HG02588 (cell line): ENCODE data around the gene ADCY3.

ENCODE experiments used
- ATAC-seq: cut with Tn5 transposase; IDR thresholded peaks from one replicate; pipeline ENCODE4 v1.9.1; 2021; ENCODE audit warnings: mild to moderate bottlenecking, moderate library complexity; ENCODE audit not compliant: unreplicated experiment

The ADCY3 gene

DNA sequence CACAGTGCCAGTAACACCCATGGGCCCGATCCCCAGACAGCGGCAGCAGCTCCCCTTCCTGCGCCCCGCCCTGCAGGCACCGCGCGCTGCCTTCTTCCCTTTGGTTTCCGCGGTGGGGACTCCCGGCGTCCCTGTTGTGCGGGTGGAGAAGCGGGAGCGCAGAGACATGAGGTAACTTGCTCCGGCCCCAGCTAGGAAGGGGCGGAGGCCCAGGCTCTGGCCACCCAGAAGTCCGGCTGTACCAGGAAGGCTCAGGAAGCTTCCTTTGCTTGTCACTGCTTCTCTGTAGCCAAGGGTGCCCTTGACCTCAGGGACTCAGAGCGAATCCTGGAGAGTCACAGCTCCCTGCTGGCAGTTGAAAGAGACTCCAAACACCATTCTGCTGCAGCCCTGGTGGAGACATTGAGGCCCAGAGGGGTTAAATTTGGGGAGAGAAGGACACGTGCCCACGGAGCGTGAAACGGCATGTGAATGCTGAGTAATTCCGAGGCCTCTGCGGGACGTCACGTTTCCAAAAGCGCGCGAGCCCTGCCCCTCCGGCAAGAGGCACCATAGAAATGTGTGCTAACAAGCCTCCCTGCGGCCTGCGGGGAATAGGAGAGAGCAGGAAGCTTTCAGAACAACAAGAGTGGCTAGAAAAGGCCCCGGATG lies 6.7 kb upstream of the ADCY3 start:
- ATAC-seq, result no peak

DNA sequence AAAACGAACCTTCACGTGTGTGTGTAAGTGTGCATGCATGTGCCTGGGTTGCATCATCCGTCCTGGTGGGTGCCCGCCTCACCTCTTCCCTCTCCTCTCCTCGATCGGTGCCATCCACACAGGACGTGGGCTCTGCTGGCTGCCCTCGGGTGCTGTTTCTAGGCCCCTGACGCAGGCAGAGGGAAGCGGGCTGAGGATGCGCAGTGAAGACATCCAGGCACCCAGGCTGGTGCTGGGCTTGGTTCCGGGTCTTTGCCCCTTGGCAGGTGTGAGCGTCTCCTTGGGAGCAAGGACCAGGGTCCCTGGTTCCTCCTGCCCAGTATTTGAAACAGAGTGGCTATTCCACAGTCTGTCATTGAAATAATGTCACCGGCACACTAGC lies 6.2 kb upstream of the ADCY3 start:
- ATAC-seq, result no peak

DNA sequence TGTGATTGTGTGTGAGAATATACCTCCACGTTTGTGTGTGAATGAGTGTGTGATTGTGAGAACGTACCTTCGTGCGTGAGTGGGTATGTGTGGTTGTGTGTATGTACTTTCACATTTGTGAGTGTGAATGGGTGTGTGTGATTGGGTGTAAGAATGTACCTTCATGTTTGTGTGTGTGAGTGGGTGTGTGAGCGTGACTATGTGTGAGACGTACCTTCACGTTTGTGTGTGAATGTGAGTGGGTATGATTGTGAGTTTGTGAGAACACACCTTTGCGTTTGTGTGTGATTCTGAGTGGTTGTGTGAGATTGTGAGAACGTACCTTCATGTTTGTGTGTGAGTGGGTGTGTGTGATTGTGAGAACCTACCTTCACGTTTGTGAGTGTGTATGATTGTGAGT lies 5.8 kb upstream of the ADCY3 start:
- ATAC-seq, result no peak

DNA sequence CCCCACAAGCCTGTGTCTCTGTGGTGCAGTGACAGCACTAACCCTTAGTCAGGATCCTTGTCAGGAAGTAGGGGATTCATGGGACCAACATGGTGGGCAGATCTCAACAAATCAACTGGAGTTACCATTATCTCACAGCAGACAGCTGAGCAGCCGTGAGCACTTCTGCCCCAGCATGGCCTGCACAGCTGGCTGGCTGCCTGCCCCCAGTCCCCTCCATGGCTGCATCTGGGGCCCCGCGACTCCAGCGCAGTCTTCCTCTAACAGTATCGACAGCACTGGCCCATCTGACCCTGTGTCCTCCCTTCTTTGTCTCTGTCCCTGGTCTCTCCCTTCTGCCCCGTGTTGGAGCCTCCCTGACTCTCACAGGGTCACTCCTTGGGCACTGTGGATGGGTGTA lies 4.7 kb upstream of the ADCY3 start:
- ATAC-seq, result no peak

DNA sequence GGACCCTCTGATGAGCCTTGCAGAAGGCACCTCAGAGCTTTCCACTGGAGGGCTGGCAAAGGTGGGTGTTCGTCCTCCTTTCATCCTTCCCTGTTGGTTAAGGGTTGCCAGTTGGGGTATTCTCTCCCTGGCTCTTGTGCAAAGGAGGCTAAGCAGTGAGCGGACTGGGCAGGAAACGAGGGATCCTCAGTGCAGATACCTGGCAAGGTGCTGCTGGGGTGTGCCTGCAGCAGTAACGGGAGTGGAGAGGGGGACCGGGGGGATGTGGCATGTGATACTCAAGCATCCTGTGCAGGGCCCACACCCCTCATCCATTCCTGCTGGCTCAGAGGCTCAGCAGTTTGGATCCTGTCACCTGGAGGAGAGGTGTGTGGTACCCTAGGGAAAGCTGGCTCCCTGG lies 4.2 kb upstream of the ADCY3 start:
- ATAC-seq, result no peak

DNA sequence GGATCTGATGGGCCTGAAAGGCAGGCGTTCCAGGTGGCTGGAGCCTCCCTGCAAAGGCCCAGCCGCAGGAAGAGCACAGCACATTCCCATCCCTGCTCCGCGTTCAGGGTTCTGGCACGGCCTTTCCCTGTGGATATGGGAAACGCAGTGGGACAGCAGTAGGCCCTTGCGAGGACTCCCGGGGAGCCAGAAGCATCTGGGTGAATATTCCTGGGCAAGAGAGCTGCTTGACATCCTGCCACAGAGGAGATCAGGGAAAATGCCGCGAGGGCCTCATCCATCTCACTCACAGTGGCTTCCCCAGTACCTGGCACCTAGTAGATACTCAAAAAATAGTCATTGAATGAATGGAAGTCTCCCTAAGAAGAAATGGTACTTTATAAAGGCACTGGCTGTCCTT lies 3.1 kb upstream of the ADCY3 start:
- ATAC-seq, result no peak

DNA sequence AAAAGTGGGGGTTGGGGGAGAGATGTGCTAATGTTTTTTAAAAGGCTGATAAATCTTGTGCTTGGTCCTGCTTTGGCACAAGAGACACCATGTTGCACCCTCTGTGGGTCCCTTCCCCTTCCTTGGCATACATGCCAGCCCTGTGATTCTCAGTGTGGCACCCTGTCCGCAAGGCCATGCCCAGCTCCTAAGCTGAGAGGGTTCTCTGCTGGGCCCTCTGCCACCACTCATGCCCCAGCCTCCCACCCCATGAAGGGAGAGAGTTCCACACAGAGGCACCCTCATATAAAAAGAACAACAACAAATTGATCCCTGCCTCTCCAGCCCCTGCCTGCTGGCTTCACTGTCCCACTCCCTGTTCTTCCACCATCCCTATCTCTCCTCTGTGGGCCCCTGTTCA lies 2.5 kb upstream of the ADCY3 start:
- no peak for ATAC-seq

DNA sequence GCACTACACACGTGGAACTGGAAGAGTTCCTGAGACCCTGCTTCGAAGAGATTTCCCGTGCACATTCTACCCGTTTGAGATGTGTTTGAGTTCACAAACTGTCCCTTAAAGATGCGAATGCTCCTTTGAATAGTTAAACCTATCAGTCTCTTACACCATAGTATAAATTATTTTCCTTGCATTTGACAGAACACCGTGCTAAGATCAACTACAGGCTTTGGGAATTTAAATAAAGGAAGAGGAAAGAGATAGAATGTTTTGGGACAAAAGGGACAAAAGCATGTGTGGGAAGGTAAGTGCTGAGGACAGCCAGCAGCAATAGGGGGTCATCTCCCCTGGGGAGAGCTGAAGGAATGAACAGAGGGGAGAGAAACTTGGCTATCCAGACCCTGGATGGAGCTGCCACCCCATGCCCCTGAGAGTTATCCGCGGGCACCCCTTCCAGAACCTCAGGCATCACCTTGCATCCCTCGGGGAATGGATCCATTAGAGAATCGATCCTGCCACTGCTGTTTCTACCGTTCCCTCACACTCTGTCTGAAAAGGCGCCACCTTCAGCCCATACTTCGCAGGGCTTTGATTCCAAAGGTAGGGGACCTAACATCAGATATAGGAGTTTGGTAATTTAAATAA lies 888 bp upstream of the ADCY3 start:
- no peak for ATAC-seq

DNA sequence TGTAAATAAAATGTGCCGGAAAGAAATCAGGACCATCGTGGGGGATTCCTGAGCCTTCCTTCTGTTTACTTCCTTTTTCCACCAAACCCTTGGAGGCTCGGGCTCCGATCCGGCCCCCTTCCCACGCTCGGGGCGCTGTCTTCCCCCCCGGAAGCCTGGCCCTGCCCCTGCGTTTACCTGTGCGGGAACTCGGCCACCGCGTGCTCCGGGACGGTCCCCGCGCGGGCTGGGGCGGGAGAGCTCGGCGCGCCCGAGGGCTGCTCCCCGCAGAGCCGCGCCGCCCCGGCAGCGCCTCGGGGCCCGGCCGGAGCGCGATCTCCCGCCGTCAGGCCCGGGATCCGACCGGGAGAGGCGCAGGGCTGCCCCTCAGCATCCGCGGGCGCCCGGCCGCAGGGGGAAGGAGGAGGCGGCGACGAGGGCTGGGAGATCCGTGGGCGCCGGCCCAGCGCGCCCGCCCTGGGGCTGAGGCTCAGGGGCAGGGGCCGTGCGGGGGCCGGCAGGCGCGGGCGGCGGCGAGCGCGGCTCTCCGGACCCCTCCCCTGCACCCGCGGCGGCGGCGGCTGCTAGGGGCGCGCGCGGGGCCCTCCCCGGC lies 435 bp downstream of the ADCY3 start:
- ATAC-seq, result peak; percentile 21

DNA sequence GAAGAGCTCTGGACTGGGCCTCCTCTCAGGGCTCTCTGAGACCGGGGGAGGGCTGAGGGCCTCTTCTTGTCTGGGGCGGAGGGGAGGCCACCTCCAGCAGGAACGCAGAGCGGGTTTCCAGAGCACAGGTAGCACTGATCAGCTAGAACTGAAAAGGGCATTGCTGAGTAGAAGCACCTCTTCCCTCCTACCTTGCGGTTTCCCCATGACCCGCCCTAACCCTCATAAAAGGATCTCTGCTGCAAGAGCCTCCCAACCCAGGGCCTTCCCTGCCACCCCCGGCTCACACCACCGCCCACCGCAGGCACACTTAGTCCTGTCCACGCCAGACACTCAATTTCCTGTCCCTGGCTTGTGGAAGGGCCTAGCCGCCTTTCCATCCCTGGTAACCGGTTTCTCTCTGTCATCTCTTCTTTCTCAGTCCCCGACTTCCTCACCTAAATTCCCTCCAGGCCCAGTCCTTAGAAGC lies 966 bp downstream of the ADCY3 start:
- ATAC-seq, result no peak

DNA sequence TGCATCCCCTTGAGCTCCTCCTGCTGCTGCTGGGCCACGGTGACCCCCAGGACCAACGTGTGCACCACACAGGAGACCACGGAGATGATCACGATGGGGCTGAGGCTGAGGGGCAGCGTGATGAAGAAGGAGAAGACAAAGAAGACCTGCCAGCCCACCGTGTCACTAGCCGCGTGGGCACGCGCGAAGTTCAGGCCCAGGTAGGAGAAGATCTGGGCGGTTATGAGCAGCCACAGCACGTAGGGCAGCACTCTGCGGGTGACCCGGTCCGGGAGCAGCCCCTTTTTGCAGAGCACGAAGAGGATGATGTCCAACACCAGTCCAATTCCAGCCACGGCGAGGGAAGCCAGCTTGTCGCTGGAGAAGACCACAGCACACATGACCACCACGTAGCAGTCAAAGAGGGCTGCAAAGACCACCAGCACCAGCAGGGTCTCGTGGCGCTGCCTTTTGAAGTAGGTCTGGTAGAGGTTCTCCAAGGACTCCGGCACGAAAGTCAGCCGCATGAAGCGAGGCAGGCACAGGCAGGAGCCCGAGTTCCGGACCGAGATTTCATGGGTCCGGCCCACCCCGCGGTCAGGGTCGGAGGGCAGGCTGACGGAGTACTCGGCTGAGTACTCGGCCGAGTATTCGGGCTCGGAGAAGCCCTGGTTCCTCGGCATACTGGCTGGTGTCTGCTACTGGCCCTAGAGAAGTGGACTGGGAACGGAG lies 1.6 kb downstream of the ADCY3 start:
- ATAC-seq, result no peak

DNA sequence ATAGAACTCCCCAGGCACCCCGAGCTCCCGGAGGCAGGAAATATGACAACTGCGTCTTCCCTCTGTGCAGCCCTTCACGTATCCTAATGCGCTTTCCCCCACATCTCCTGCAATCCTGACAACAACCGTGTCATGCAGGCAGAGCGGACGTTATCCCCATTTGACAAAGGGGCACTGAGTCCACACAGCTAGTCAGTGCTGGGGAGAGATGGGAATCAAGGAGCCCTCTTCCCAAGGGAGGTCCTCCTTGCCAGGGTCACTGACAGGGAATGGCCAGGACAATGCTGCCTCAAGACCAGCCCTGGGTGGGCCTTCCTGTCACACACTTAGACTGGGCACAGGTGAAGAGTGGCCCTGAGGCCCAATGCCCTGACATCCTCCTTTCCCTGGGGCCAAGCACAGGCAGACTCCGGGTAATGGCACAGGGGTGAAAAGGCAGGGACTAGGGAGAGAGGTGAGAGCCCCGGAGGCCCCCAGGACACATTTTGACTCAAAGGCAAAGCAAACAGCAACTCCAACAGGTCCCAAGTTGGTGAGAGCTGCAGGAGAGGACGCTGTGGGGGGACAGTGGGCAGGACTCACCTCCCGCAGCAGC lies 2.2 kb downstream of the ADCY3 start:
- ATAC-seq, result no peak

DNA sequence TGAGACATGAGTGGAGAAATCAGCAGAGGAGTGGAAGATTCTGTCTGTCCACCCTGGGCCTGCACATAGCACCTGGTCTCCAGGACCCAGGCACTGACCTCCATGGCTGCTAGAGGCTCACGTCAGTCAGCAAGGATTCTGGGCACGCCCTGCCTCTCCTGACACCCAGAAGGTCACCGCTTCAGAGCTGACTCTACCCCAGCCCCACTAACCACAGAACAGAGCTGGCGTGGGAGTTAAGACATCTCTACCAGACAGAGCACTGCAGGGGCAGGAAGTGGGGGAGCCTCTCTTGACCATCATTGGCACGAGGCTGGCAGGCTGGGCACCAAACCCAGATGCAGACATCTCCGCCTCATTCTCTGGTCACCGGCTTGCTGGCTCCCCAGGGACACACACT lies 3.0 kb downstream of the ADCY3 start:
- ATAC-seq, result peak; percentile 41

DNA sequence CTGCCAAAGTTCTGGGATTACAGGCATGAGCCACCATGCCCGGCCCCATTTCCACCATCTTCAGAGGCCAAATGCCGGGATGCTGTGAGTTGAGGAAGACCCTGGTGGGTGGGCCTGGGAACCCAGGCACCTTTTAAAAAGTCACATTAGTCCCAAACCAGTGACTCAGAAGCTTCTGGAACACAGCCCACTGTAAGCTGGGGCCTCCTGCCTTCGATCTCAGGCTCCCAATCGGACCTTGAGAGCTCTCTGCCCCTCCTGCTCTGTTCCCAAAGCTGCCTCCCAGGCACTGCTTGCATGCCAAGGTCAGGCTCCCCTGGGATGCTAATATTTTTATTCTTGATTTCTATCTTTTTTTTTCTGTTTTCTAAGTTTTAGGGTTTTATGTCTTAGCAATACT lies 4.2 kb downstream of the ADCY3 start:
- no peak for ATAC-seq

DNA sequence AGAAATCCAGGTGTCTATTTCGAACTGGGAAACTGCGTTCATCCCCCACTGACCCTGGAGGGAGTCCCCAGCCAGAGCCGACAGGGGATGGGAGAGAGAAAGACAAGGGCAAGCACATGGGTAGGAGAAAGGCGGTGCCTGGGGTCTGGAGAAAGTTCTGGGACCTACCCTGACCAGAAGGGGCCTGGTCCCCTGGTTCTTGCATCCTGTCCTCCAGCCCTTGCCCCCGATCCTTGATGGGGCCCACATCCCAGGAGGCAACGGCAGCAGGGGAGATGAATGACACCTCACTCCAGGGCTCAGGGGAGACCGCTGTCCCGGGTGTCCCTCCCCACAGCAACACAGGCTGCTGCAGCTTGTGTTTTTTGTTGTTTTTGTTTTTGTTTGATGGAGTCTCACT lies 4.9 kb downstream of the ADCY3 start:
- no peak for ATAC-seq

DNA sequence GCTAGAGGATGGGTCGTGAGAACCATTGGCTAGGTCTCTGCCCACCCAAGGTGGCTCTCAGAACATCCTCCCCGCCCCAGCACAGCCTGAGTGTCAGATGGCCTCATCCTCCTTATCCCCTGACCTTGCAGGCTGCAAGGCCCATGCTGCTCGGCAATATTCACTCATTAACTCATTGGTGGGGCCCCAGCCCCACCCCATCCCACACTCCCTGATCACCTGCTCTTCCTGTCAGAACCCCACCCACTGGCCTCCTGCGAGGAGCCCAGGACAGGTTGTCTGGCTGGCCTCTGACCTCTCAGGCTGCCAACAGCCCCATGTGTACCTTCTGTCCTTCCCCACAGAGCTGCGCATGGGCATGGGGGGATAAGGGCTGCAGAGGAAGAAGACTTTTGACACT lies 5.3 kb downstream of the ADCY3 start:
- ATAC-seq, result no peak

DNA sequence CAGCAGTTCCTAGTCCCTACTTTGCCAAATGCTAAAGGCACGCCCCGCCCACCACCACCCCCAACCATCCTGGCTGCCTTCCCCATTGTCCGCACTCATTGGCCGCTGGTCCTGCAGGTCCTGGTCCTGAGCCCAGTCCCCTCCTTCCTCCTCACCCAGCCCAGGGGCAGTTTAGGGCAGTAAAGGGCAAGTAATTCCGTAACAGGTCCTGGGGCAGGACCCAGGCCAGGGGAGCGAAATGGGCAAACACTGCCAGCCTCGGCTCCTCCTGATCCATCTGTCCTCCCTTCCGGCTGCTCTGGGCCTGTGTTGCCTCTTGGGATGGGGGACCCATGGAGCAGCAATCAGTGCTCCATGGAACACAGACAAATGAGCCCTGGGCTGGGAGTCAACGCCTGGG lies 6.1 kb downstream of the ADCY3 start:
- ATAC-seq, result no peak

DNA sequence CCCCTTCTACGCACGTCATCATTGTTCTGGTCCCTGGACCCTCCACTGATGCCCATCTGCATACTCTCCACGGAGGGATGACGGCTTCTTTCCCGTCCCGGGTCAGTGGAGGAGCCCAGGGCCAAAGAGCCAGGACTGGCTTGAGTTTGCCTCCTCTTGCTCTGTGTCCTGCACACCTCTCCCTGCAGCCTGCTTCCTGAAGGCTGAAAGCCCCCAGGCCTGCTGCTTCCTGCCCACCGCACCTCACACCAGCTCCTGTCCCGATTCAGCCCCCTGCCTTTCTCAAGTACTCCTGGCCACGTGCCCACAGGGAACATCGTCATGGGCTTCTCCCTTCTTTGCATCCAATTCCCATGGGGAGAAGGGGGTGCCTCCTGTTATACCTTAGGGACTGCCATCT lies 7.1 kb downstream of the ADCY3 start:
- ATAC-seq, result no peak

DNA sequence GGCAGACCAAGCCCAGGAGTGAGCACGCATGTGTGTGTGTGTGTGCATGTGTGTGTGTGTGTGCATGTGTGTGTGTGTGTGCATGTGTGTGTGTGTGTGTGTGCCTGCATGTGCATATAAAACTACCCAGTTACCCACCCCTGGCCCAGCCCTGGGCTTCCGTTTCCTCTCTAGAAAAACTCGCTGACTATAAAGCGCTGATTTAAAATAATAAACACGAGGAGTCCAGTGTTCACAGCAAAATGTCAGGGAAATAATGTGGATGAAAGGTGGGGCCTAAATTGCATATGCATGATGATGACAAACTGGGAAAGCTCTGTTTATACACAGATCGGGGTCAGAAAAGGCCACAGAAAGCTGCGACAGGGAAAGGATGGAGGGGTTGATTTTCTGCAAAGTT lies 7.5 kb downstream of the ADCY3 start:
- no peak for ATAC-seq

DNA sequence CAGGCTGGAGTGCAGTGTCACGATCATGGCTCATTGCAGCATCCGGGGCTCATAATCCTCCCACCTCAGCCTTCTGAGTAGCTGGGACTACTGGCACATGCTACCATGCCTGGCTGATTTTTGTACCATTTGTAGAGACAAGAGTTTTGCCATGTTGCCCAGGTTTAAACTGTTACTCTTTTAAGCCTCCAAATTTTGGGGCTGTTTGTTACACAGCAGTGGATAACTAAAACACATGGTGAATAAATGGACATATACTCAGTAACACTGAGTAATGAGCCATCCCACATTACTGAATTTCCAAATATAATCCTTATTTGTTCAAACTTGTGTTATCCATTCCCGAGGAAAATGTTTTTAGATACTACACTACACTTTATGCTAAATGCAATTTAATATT lies 9.8 kb downstream of the ADCY3 start:
- no peak for ATAC-seq

DNA sequence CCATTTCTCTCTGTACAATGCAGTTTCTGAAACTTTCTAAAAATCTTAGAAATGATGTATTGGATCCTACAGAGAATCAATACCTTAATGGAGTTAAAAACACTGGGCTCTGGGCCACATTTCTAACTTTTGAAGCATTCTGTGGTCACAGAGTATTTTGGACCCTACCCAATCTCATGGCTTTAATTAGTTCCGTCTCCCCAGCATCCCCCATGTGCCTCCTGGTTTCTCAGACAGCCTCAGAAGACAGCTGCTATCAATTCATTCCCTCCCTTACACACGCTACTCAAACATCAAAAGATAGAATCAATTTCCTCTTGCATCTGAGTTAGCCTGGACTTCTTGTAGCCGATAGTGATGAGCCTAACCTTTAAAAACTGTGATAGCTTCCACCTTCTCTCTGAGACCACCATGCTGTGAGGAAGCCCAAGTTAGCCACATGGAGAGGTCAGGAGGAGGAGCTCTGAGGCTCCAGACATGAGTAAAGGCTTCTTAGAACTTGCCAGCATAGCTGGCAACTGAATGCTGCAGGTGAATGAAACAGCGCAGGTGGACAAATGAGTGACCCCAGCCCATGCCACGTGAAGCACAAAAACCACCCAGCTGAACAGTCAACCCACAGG lies 10.4 kb downstream of the ADCY3 start:
- no peak for ATAC-seq
